HG03575 (cell line): Measurements from ENCODE around the gene PLK3.
"Not testable (repeated sequence)": the region's sequence is repeated elsewhere in the genome, so short reads cannot be mapped to it uniquely, and the experiment has no call there.

Experiments
- ATAC-seq: cut with Tn5 transposase; IDR thresholded peaks from one replicate; pipeline ENCODE4 v1.9.1; 2021; ENCODE audit not compliant: unreplicated experiment, insufficient number of reproducible peaks, low FRiP score; ENCODE audit errors: extremely low read depth

Gene PLK3

DNA sequence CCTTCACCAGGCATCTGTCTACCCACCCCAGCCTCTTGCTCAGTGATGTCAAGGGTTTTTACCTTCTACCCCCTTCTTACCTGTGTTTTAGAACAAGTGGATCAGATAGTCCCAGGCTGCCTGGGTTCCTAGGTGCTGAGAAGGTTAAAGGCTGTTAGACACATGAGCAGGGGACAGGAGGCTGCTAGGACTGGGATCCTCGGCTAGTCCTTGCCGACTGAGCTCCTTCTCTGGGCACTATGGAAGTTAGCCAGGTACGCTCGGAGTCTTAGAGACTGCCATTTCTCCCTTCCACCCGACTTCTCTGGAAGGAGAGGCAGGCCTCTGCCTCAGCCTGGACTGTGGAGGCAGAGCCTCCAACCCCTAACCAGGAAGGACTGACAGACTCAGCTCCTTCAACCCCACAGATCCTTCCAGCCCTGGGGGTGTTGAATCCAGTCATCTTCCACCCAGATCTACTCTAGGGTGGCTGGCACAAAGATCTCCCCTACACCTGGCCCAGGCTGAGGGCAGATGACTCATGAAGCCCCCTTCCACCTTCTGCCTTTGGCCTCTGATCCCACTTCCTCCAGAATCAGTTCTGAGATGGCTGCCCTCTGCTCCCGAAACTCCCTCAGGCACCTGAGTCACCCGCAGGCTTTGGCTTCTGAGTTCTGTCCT is 6.7 kb downstream of the PLK3 start, which contains the start of gene DYNLT4:
Gene DYNLT4, minus strand, starts transcription at position 648 of the 660 bp plus-strand sequence. CDS start 683 bp downstream, outside the sequence.
- no peak for ATAC-seq

DNA sequence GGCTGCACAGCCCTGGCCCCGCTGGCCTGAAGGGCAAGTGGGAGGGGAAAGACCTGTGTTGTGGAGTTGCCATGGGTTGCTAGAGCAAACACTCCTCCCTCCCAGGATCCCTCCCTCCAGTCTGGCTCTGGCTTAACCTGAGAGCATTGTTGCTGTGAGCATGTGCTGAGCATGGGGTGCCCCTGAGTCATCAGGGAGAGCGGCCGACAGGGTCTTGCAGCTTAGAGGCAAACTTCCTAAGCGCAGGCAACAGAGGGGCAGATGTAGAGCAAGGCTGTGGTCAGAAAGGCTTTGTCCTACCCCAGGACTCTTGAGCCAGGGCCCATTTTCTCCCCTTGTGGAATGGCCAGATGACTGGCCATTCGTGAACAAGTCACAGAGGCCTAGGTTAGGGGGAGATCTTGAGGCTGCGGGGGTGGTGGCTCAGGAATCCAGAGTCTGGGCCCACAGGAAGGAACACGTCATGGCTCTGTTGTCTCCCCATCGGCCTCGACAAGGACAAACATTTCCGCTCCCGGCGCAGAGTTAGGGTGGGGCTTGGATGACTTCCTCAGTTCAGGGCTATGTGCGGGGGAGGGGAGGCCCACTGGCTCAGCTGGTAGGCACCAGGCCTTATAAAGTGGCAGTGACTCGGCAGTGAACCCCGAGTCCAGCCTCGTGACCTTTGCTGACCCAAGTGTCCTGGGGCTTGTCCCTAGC is 7.3 kb downstream of the PLK3 start:
- ATAC-seq: no peak

DNA sequence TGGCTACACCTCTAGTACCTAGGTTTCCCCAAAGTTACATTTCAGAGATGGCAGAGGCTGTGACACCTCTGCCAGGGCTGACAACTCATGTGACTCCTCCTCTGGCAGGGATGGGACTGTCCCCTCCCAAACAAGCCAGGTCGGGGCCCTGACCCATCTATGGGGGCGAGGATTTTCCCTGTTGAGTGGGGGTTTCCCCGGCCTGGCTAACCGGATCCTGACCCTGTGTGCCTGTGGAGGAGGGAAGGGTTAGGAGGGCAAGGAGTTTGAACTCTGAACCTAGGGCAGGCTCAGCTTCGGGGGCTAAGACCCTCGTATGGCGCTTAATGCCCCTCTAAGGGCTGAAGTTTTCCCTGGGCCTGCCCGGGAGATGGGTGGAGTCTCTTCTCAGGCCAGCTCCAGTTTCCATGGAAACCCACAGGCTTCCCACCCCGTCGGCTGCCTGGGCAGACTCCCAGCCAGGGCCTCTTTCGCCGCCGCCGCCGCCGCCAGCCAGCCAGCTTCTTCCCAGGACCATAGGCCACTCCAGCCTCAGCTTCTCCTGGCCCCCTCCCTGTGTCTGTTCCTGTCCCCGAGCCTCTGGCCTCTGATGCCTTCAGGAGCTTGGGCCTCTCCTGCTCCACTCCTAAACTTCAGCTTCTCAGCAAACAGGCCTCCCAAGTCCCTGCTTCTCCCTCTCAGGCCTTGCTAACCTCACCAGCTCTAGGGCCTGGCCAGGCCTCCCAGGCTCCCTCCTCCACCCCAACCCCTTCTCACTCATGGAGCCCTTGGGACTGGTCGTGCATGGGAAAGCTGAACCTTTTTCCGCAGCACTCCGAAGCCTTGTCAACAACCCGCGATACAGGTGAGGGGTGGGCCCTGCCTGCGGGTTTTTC is 8.1 kb downstream of the PLK3 start, which contains the start of gene BTBD19:
Gene BTBD19, plus strand, starts transcription at position 461 of the 875 bp plus-strand sequence. Its CDS starts 298 bp downstream, at position 759.
- no peak for ATAC-seq

DNA sequence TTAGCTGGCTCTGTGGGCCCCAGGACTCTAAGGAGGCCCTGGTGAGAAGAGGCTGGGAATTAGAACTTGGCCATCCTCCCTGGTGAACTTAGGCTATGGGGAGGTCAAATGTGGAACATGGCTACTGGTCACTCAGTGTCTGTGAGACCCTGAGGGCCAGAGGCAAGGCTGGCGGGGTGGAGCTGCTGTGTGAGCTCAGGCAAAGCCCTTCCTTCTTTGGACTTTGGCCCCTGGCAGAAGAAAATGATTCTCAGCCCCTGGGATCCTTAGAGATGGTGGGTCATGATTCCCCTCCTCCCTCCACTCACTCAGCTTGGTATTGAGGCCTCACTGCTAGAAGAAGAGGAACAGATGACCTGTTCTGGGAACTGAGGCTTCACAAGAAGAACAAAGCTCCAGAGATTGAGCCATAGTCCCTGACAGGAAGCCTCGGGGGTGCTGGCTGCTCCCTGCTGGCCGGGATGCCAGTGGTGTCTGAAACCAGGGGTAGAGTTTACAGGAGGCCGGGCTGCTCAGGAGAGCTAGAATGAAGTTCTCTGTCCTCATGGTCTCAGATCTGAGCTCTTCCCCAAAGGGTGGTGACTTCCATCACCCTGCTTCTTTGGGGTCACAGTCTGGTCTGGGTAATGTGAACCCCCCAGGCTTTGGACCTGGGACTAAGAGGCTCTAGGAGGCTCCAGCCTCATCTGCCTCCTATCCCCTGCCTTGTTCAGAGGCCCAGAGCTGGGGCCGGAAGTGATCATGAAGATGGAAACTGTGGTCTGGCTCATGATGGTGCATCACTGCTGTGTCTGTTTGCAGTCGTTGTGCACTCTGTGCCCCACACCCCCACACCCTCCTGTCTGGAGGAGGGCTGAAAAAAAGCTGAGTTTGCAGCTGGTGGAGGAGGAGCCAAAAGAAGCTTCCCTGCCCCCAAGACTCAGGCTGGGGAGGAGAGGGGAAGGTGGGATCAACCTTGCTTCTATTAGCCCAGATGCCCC is 9.1 kb downstream of the PLK3 start:
- peak; percentile 22 for ATAC-seq

DNA sequence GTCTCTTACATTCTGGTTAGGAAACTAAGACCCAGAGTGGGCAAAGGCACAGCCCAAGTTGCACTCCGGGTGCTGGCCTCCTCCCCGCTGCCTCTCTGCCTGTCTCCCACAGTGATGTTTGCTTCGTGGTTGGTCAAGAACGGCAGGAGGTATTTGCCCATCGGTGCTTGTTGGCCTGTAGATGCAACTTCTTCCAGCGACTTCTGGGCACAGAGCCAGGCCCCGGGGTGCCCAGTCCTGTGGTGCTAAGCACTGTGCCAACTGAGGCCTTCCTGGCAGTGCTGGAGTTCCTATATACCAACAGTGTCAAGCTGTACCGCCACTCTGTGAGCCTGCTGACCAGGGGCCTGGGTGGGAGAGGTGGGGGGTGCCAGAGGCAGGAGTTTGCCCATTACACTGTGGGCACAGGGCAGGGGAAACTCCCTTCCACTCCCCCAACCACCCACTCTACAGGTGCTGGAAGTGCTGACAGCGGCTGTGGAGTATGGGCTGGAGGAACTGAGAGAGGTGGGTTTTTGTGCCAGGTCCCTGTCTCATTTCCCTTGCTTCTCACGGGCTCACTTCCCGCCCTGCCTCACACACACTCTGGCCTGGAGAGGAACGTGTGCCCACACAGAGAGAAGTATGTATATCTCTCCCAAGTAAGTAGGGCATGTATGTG is 10.1 kb downstream of the PLK3 start:
- ATAC-seq: no peak

DNA sequence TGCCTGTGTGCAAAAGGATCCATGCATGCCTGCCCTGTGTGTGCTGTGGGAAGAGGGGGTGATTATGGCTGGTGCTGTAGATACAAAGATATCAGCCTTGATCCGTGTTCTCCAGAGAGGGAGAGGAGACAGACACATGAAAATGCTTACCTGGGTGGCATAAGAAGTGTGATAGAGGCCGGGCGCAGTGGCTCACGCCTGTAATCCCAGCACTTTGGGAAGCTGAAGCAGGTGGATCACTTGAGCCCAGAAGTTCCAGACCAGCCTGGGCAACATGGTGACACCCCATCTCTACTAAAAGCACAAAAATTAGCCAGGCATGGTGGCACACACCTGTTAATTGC is 10.6 kb downstream of the PLK3 start:
- ATAC-seq: not testable (repeated sequence)

DNA sequence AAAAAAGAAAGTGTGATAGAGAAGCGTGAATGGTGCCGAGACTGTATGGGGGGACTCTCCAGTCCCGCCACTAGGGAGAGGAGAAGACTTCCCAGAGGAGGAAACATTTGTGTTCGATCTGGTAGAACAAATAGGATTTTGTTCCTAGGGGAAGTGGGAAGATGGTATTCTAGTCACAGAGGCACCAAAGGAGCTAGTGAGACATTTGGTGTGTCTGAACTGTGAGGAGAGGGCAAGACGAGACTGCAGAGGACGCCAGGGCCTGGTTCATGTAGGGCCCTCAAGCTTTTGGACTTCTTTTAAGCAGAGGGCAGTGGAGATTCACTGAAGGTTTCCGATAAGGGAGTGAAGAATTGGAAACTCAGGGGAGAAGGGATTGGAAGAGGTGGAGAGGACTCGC is 11.1 kb downstream of the PLK3 start:
- no peak for ATAC-seq

DNA sequence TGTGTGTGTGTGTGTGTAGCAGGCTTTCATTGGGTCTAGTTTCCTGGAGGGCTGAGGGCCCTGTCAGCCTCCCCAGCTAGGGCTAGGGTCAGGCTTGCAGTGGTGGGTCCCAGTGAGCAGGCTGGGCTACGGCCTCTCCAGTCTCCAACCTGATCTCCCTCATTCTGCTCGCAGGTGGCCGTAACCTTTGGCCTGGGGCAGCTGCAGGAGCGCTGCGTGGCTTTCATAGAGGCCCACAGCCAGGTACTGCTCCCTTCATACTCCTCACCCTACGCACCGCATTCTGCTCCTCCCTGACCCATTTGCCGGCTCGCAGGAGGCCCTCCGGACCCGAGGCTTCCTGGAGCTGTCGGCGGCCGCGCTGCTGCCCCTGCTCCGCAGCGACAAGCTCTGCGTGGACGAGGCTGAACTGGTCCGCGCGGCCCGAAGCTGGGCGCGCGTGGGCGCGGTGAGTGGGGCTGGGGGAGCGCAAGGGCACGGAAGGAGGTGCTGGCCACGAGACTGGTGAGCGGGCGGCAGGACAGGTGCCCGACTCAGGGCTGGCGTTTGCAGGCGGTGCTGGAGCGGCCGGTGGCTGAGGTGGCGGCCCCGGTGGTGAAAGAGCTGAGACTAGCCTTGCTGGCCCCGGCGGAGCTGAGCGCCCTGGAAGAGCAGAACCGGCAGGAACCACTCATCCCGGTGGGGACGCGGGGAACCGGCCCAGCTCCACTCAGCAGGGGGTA is 12.8 kb downstream of the PLK3 start:
- no peak for ATAC-seq

DNA sequence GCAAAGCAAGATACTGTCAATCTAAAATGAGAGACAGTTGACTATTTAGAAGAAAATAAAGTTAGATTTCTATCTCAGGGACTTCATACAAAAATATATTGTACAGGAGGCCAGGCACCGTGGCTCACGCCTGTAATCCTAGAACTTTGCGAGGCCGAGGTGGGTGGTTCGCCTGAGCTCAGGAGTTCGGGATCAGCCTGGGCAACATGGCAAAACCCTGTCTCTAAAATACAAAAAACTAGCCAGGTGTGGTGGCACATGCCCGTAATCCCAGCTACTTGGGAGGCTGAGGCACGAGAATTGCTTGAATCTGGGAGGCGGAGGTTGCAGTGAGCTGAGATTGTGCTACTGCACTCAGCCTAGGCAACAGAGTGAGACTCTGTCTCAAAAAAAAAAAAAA is 15.7 kb downstream of the PLK3 start:
- ATAC-seq: not testable (repeated sequence)

DNA sequence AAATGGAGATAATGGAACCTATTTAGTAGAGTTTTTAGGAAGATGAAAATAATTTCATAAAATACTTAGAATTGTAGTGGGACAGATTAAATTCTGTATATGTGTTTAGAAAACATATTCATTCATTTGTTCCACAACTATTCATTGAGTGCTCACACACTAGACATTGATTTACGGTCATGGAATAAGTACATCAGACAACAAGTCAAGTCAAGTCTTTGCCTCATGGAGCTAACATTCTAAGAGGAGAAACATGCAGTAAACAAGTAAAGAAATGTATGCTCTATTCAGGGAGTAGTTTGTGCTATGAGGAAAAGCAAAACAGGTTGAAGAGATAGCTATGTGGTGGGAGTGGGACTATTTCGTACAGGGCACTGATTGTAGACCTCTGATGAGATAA is 17.1 kb downstream of the PLK3 start:
- ATAC-seq: no peak

DNA sequence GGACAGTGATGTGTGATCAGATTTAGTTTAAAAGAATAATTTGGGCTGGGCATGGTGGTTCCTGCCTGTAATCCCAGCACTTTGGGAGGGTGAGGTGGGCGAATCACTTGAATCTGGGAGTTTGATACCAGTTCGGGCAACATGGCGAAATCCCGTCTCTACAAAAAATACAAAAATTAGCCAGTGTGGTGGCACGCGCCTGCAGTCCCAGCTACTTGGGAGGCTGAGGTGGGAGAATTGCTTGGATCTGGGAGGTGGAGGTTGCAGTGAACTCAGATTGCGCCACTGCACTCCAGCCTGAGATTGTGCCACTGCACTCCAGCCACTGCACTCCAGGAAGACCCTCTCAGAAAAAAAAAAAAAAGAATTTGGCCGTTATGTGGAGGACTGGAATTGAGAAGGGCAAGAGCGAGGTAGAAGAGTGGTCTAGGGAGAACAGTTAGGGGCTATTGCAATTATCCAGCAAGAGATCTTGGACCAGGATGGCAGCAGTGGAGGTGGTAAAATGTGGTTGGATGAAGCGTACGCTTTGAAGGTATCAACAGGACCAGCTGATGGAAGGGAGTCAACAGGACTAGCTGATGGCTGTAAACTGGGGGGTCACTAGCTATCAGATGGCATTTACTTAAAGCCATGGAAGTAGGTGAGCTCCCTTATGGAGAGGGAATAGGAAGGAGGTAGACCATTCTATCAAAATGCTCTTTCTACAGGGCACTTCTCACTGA is 17.8 kb downstream of the PLK3 start:
- ATAC-seq: no peak

DNA sequence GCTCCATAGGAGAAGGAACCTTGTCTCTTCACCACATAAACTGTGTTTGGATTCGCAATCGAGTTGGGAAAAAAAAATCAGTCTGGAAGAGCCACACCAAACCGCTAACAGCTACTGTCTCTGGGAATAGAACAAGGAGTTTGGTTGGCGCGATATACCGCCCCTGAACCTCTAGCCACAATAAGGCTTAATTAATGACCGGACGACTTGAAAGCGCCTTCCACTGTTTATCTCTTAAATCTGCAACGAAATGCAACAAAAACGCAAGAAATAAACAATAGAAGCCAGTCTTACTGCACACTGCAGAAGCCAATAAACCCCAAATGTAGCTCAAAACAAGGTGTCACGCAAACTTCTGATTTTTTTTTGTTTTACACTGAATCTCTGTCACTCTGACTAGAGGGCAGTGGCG is 19.0 kb downstream of the PLK3 start:
- ATAC-seq: peak; percentile 25

DNA sequence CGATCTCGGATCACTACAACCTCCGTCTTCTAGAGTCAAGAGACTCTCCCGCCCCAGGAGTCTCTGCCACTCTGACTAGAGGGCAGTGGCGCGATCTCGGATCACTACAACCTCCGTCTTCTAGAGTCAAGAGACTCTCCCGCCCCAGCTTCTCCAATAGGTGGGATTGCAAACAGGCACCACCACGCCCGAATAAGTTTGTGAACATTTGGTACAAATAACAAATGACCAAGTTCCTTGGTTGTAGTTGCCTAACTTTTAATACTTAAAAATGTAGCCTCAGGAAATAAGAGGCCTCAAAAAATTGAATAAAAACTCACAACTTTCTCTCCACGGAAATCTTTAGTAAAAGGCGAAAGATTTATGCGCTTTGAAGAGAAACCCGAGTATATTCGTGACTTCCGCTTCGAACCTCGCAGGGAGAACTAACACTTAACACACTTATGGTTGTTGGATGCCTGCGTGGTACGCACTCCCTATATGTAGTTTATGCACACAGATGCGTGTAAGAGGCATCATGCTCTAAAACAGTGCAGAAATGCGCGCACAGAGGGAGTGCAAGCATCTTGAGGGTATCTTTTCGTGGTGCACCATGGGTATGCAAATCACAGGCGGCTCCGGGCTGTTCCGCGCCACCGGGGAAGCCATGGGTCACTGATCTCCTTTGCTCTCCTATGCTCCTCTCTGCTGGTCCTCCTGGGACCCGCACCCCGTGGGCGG is 19.6 kb downstream of the PLK3 start:
- peak; percentile 36 for ATAC-seq

DNA sequence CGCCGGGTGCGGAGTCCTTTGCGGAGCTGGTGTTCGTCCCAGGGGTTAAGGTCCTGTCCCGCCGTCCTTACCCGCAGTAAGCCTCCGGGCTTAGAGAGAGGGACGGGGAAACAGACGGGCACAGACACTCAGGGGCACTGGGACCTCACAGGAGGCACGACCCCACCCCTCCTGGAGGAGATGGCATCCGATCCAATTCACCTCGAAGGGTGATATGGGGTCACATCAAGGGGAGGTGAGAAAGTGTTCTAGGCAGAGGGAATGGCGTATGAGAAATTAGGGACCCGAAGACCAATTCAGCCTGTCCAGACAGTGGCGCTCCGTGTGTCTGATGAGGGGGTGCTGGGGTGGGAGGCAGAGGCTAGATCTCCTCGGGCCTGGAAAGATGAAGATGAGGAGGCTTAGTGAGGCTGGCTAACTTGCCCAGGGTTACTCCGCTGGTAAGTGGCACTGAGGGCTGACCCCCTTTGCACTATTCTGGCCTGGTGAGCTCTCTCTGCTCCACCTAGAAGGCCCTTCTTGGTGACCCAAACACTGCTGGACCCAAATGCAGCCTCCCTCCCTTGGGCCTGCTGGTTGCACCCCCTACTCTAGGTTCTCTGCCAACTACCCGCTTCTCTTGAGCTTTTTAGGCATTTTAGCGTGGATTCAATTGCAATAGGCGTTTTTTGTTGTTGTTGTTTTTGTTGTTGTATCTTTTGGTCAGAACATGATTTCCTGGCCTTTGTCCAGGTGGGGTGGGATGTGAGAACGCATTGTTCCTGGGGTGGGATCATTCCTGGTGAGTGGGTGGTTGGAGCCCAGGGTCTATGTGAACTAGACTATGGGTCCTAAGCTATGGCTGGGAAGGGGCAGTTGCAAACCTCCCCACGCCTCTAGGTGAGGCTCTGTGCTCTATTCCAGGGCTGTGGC is 20.4 kb downstream of the PLK3 start:
- ATAC-seq: no peak

DNA sequence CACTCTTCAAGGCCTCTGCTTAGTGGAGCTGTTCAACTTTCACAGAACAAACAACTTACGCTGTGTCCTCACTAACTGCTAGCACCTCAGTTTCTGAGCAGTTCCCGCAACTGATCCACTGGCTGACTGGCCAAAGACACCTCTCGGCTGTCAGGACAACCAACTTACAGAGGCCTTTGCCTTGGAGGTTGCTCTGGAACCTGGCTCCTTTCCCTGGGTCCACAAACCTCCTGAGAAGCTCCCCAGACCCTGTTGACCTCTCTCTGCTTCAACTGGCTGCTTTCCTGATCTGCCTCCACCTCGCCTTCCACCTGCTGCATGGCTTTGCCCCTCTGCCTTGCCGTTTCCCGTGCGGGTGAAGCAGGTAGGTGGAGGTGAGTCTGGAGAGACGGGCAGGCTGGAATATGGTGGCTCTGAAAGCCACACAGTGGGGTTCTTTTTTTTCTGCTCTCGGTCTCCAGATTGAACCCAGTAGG is 21.1 kb downstream of the PLK3 start:
- no peak for ATAC-seq
